GM23248 (cell line): ENCODE data around the gene TMIGD3. TPM values are rescaled to one million over a fixed set of nuclear protein-coding genes. Genes with fewer than 3 reads are reported as not detected.

Source experiments
- DNase-seq: peaks from one replicate; pipeline ENCODE4 v3.0.0-alpha.2; 2015
- H2AFZ ChIP-seq: fragments of 200-600 bp; sonication (generic); 2 replicates; pipeline ENCODE4 v1.6.1; 2016; ENCODE audit warnings: antibody characterized with exemption
- H3F3A ChIP-seq: fragments of 200-600 bp; sonication (generic); 2 replicates; pipeline ENCODE4 v1.6.1; 2016; ENCODE audit warnings: mild to moderate bottlenecking, antibody characterized with exemption, mixed run types; ENCODE audit not compliant: insufficient read depth
- H3K27ac ChIP-seq: fragments of 200-600 bp; sonication (generic); 2 replicates; pipeline ENCODE4 v1.5.1; 2016; ENCODE audit warnings: mild to moderate bottlenecking
- H3K27me3 ChIP-seq: fragments of 200-600 bp; sonication (generic); replicated peaks from 2 replicates; pipeline ENCODE4 v1.6.1; 2016; ENCODE audit warnings: mild to moderate bottlenecking; ENCODE audit not compliant: insufficient read depth
- H3K36me3 ChIP-seq: fragments of 200-600 bp; sonication (generic); 2 replicates; pipeline ENCODE4 v1.6.1; 2016; ENCODE audit warnings: low read depth, mild to moderate bottlenecking
- H3K4me1 ChIP-seq: fragments of 200-600 bp; sonication (generic); 2 replicates; pipeline ENCODE4 v1.6.1; 2016; ENCODE audit warnings: mild to moderate bottlenecking; ENCODE audit not compliant: insufficient read depth
- H3K4me2 ChIP-seq: fragments of 200-600 bp; sonication (generic); one replicate; pipeline ENCODE4 v1.6.1; 2016; ENCODE audit warnings: mild to moderate bottlenecking; ENCODE audit not compliant: unreplicated experiment
- H3K4me3 ChIP-seq: fragments of 200-600 bp; sonication (generic); 2 replicates; pipeline ENCODE4 v1.5.1; 2016; ENCODE audit warnings: mild to moderate bottlenecking
- H3K79me2 ChIP-seq: fragments of 200-600 bp; sonication (generic); 2 replicates; pipeline ENCODE4 v1.6.1; 2016; ENCODE audit warnings: mild to moderate bottlenecking; ENCODE audit not compliant: insufficient read depth
- H3K9ac ChIP-seq: fragments of 200-600 bp; sonication (generic); 2 replicates; pipeline ENCODE4 v1.6.1; 2016; ENCODE audit warnings: mild to moderate bottlenecking
- H3K9me2 ChIP-seq: fragments of 200-600 bp; sonication (generic); 2 replicates; pipeline ENCODE4 v1.6.1; 2016; ENCODE audit warnings: mixed run types, mild to moderate bottlenecking, moderate library complexity; ENCODE audit not compliant: insufficient read depth
- H3K9me3 ChIP-seq: fragments of 200-600 bp; sonication (generic); one replicate; pipeline ENCODE4 v1.6.1; 2017; ENCODE audit warnings: low read depth
- H4K20me1 ChIP-seq: fragments of 200-600 bp; sonication (generic); 2 replicates; pipeline ENCODE4 v1.6.0; 2016; ENCODE audit not compliant: insufficient read depth
- EZH2 ChIP-seq: fragments of 200-600 bp; sonication (generic); IDR thresholded peaks from 2 replicates; pipeline ENCODE4 v1.6.1; 2018; ENCODE audit warnings: antibody characterized with exemption, mild to moderate bottlenecking; ENCODE audit not compliant: insufficient read depth, poor library complexity, severe bottlenecking
- EZH2phosphoT487 ChIP-seq: fragments of 200-600 bp; sonication (generic); IDR thresholded peaks from 2 replicates; pipeline ENCODE4 v1.6.1; 2018; ENCODE audit warnings: antibody characterized with exemption, moderate library complexity, mild to moderate bottlenecking, low read depth; ENCODE audit not compliant: insufficient read depth
- WGBS, 2 experiments: methylation state at CpG; one replicate each; pipeline ENCODE4 v1.1.6; 2015 to 2017; ENCODE audit warnings: low lambda C conversion rate in 2 of 2, low coverage in 1 of 2; ENCODE audit errors: missing lambda C conversion rate in 2 of 2; 5-methylcytosine and 5-hydroxymethylcytosine counted together
- in situ Hi-C: fragments of 300-500 bp; cut with MboI; formaldehyde crosslinking; loops from 2 replicates; pipeline ENCODE4 v1.15.0; 2020
- polyA plus RNA-seq: library from polyadenylated mRNA; unstranded; fragments of >200 nt; fragmentation: Nextera tagmentation; extraction: Ambion mirVana; gene quantifications from 2 replicates; pipeline ENCODE4 v1.2.1, GENCODE V29; 2016
- total RNA-seq: library from RNA; depleted of rRNA; stranded (reverse); fragments of >200 nt; shearing (Covaris generic); gene quantifications from 2 replicates; pipeline ENCODE4 v1.2.3, GENCODE V29; 2014

Gene TMIGD3
- total and polyA plus RNA-seq, 2 experiments from 2014 or later, result not detected

GRCh38 chr1:111484391-111485026, 18.9 kb downstream of the TMIGD3 start:
- no peak overlapping the region for H3K9ac ChIP-seq
- H3K9me2 ChIP-seq, result no peaks in the 10 kb centered on the region
- H3K9me3 ChIP-seq, result no peaks in the 10 kb centered on the region
- H3K27me3 ChIP-seq, result no peaks in the 10 kb centered on the region
- in situ Hi-C loops, result loop anchor here (25.0 kb wide), 1 partner anchor 878 kb away; no protein-coding TSS in a partner anchor
- no peak overlapping the region for H3K4me2 ChIP-seq
- H3K4me1 ChIP-seq, result peaks cover 10% of the 10 kb centered on the region
- no peak overlapping the region for H3K4me3 ChIP-seq
- no peak overlapping the region for H2AFZ ChIP-seq
- H4K20me1 ChIP-seq, result no peaks in the 10 kb centered on the region
- no peak for DNase-seq
- TF ChIP-seq EZH2phosphoT487, result no peak
- TF ChIP-seq EZH2, result no peak
- no peaks in the 10 kb centered on the region for H3K36me3 ChIP-seq
- H3K27ac ChIP-seq, result no peak overlapping the region
- H3K79me2 ChIP-seq, result no peaks in the 10 kb centered on the region
- peaks cover 14% of the 10 kb centered on the region; the same call in 1 of the 2 replicates for H3F3A ChIP-seq

- Histone ChIP-seq H3F3A (peaks cover 14% of the 10 kb centered on the region; the same call in 1 of the 2 replicates), H3K4me1 (peaks cover 10% of the 10 kb centered on the region), H3K27ac (no peak overlapping the region), H3K79me2 (no peaks in the 10 kb centered on the region), H2AFZ (no peak overlapping the region), H3K4me2 (no peak overlapping the region), H3K27me3 (no peaks in the 10 kb centered on the region), H3K9ac (no peak overlapping the region), H3K9me2 (no peaks in the 10 kb centered on the region), H4K20me1 (no peaks in the 10 kb centered on the region), H3K4me3 (no peak overlapping the region), H3K9me3 (no peaks in the 10 kb centered on the region), H3K36me3 (no peaks in the 10 kb centered on the region)
- TF ChIP-seq EZH2phosphoT487, result no peak
- TF ChIP-seq EZH2, result no peak
- 96 to 98% methylated on average over 2 of the region's 2 CpGs for WGBS, 2 experiments
- in situ Hi-C loops, result loop anchor here (25.0 kb wide), 1 partner anchor 878 kb away; no protein-coding TSS in a partner anchor
- no peak for DNase-seq
Observed at GRCh38 chr1:111483876-111484275, 19.6 kb downstream of the TMIGD3 start.

GRCh38 chr1:111483166-111483565, 20.3 kb downstream of the TMIGD3 start:
- WGBS, 2 experiments, result 48 to 50% methylated on average over 3 of the region's 3 CpGs
- in situ Hi-C loops, result loop anchor here (25.0 kb wide), 1 partner anchor 879 kb away; no protein-coding TSS in a partner anchor

GRCh38 chr1:111481387-111482221, 21.8 kb downstream of the TMIGD3 start:
- no peak overlapping the region for H3K4me3 ChIP-seq
- H2AFZ ChIP-seq, result 0 out of 2 replicates have a peak overlapping the region, but pooled peaks have one; percentile 31
- in situ Hi-C loops, result loop anchor here (25.0 kb wide), 1 partner anchor 881 kb away; no protein-coding TSS in a partner anchor
- 14 to 16% methylated on average over 8 of the region's 8 CpGs for WGBS, 2 experiments
- H3K79me2 ChIP-seq, result no peaks in the 10 kb centered on the region
- peak; percentile 86 for DNase-seq
- no peaks in the 10 kb centered on the region for H3K9me2 ChIP-seq
- no peak overlapping the region for H3K27ac ChIP-seq
- H3K9me3 ChIP-seq, result no peaks in the 10 kb centered on the region
- H3K4me1 ChIP-seq, result peaks cover 10% of the 10 kb centered on the region
- no peaks in the 10 kb centered on the region for H4K20me1 ChIP-seq
- peaks cover 14% of the 10 kb centered on the region; the same call in 1 of the 2 replicates for H3F3A ChIP-seq
- H3K4me2 ChIP-seq, result no peak overlapping the region
- H3K9ac ChIP-seq, result no peak overlapping the region
- TF ChIP-seq EZH2phosphoT487, result no peak
- no peak for TF ChIP-seq EZH2
- H3K27me3 ChIP-seq, result no peaks in the 10 kb centered on the region
- no peaks in the 10 kb centered on the region for H3K36me3 ChIP-seq

More at GRCh38 chr1:111483166-111483565, 20.3 kb downstream of the TMIGD3 start:
- H3K4me3 ChIP-seq, result no peak overlapping the region
- H3K27me3 ChIP-seq, result no peaks in the 10 kb centered on the region
- TF ChIP-seq EZH2phosphoT487 (no peak), EZH2 (no peak)
- H2AFZ ChIP-seq, result no peak overlapping the region
- no peaks in the 10 kb centered on the region for H4K20me1 ChIP-seq
- H3K79me2 ChIP-seq, result no peaks in the 10 kb centered on the region
- peak; percentile 57 for DNase-seq
- H3K9me2 ChIP-seq, result no peaks in the 10 kb centered on the region
- no peak overlapping the region for H3K27ac ChIP-seq
- no peaks in the 10 kb centered on the region for H3K36me3 ChIP-seq
- H3K9ac ChIP-seq, result no peak overlapping the region
- peaks cover 14% of the 10 kb centered on the region; the same call in 1 of the 2 replicates for H3F3A ChIP-seq
- H3K4me2 ChIP-seq, result peak overlapping the region; percentile 27
- no peaks in the 10 kb centered on the region for H3K9me3 ChIP-seq
- peaks cover 10% of the 10 kb centered on the region for H3K4me1 ChIP-seq
